K562 (cell line): ENCODE results near the gene NTM. TPM values are rescaled to one million over a fixed set of nuclear protein-coding genes. Genes with fewer than 3 reads are reported as not detected.

ENCODE experiments used
- ATAC-seq: fragments of 200-7000 bp; cut with Tn5 transposase; 3 replicates; pipeline ENCODE4 v1.9.1; 2020; ENCODE audit warnings: moderate library complexity
- BruUV-seq: library from RNA; stranded (reverse); fragments of 400-500 nt; replicated peaks from 2 replicates; lab custom pipeline; 2021; lab: Mats Ljungman, UMichigan
- CTCF ChIA-PET: fragments of 300-600 bp; formaldehyde crosslinking; extraction: SDS; loops from one replicate; lab custom pipeline; 2021; ENCODE audit warnings: low intra/inter-chr PET ratio; lab: Yijun Ruan, JAX
- POLR2A ChIA-PET: fragments of 300-600, 350-650 bp; sonication (Branson Sonifier 250); formaldehyde crosslinking; extraction: SDS; loops from one replicate; lab custom pipeline; 2021; ENCODE audit warnings: antibody characterized with exemption, inconsistent platforms; lab: Yijun Ruan, JAX
- DNase-seq, 4 experiments: peaks; one replicate each; pipeline versions ENCODE4 v3.0.0 to v3.0.0-alpha.2; 2011 to 2018; ENCODE audit warnings: low spot score in 3 of 4, mixed read lengths in 3 of 4; ENCODE audit errors: extremely low read depth in 1 of 4
- FAIRE-seq: peaks from 2 replicates; lab custom pipeline; 2011; peaks lifted over from hg19 to GRCh38; lab: Jason Lieb, UNC
- H2AFZ ChIP-seq: 2 replicates; pipeline ENCODE4 v1.6.0; 2011; ENCODE audit warnings: low read depth, low read length, control low read depth, inconsistent platforms
- H3K27ac ChIP-seq: fragments of 200-600 bp; 3 replicates; pipeline ENCODE4 v1.8.0; 2011; ENCODE audit warnings: low read depth, mild to moderate bottlenecking, control low read depth, inconsistent platforms, low read length, moderate library complexity, mixed read lengths; ENCODE audit errors: extremely low read depth
- H3K27me3 ChIP-seq, 2 experiments: fragments of 300-600 bp in 1 of 2; 2 replicates in 1 of 2; 3 replicates in 1 of 2; pipeline versions ENCODE4 v1.6.0 to v1.8.0; 2011; ENCODE audit warnings: inconsistent platforms in 2 of 2, low read length in 2 of 2, mild to moderate bottlenecking in 1 of 2, mixed read lengths in 1 of 2, moderate library complexity in 1 of 2; ENCODE audit not compliant: control insufficient read depth in 2 of 2, insufficient read depth in 2 of 2
- H3K36me3 ChIP-seq: fragments of 300-600 bp; 3 replicates; pipeline ENCODE4 v1.8.0; 2011; ENCODE audit warnings: mild to moderate bottlenecking, low read length, inconsistent platforms; ENCODE audit not compliant: control insufficient read depth, insufficient read depth
- H3K4me1 ChIP-seq, 2 experiments: fragments of 200-600 bp in 1 of 2; replicated peaks in 1 of 2; 2 replicates in 1 of 2; 3 replicates in 1 of 2; pipeline versions ENCODE4 v1.5.1 to v1.8.0; 2011; ENCODE audit warnings: inconsistent platforms in 2 of 2, low read length in 2 of 2, mild to moderate bottlenecking in 1 of 2, mixed read lengths in 1 of 2, moderate library complexity in 1 of 2; ENCODE audit not compliant: control insufficient read depth in 2 of 2, insufficient read depth in 2 of 2
- H3K4me2 ChIP-seq: 2 replicates; pipeline ENCODE4 v1.6.1; 2011; ENCODE audit warnings: low read length, control low read depth, inconsistent platforms, mixed read lengths; ENCODE audit not compliant: insufficient read depth
- H3K4me3 ChIP-seq: fragments of 200-600 bp; sonication (generic), shearing (Covaris generic); 2 replicates; pipeline ENCODE4 v1.5.1; 2016; ENCODE audit warnings: control low read depth, inconsistent platforms
- H3K79me2 ChIP-seq: fragments of 200-600 bp; 3 replicates; pipeline ENCODE4 v1.8.0; 2011; ENCODE audit warnings: low read length, inconsistent platforms; ENCODE audit not compliant: control insufficient read depth, insufficient read depth
- H3K9ac ChIP-seq, 2 experiments: 2 replicates each; pipeline versions ENCODE4 v1.6.0 to v1.6.1; 2011; ENCODE audit warnings: low read depth in 2 of 2, low read length in 2 of 2, control low read depth in 1 of 2, inconsistent platforms in 1 of 2, mild to moderate bottlenecking in 1 of 2, mixed read lengths in 1 of 2; ENCODE audit not compliant: insufficient read depth in 1 of 2
- H3K9me1 ChIP-seq: one replicate; pipeline ENCODE4 v1.6.0; 2011; ENCODE audit warnings: inconsistent platforms, mild to moderate bottlenecking, low read length, moderate library complexity; ENCODE audit not compliant: control insufficient read depth, insufficient read depth
- H3K9me3 ChIP-seq: replicated peaks from 2 replicates; pipeline ENCODE4 v1.5.1; 2011; ENCODE audit warnings: low read depth, low read length, inconsistent platforms; ENCODE audit not compliant: control insufficient read depth, insufficient read depth
- H4K20me1 ChIP-seq: replicated peaks from 2 replicates; pipeline ENCODE4 v1.6.1; 2011; ENCODE audit warnings: low read length, inconsistent platforms, mixed read lengths; ENCODE audit not compliant: control insufficient read depth, insufficient read depth
- CHD2 ChIP-seq: IDR thresholded peaks from 2 replicates; pipeline ENCODE4 v1.6.1; 2011; ENCODE audit warnings: low read depth, low read length
- ELF2 ChIP-seq: fragments of 250-450 bp; sonication (Bioruptor Pico); IDR thresholded peaks from 2 replicates; pipeline ENCODE4 v1.5.0; 2021; ENCODE audit warnings: mild to moderate bottlenecking
- HSF4 ChIP-seq: fragments of 250-450 bp; sonication (Bioruptor Pico); IDR thresholded peaks from 2 replicates; pipeline ENCODE4 v2.1.2; 2022; ENCODE audit warnings: mild to moderate bottlenecking, moderate library complexity, borderline replicate concordance
- TCF7 ChIP-seq: sonication (generic); IDR thresholded peaks from 2 replicates; pipeline ENCODE4 v1.6.1; 2016; ENCODE audit warnings: antibody characterized with exemption, borderline replicate concordance
- UBTF ChIP-seq, 2 experiments: IDR thresholded peaks; 2 replicates each; pipeline ENCODE4 v1.6.1; 2012; ENCODE audit warnings: improper control_type of control experiment in 2 of 2, low read depth in 2 of 2, low read length in 2 of 2, borderline replicate concordance in 1 of 2
- ZNF592 ChIP-seq: fragments of 450-650 bp; IDR thresholded peaks from 2 replicates; pipeline ENCODE4 v1.6.1; 2017; ENCODE audit warnings: antibody characterized with exemption, mild to moderate bottlenecking
- WGBS: fragments of 100-300 bp; shearing (Covaris generic); methylation state at CpG from one replicate; pipeline ENCODE4 v1.1.6; 2016; ENCODE audit warnings: low coverage, mixed read lengths; ENCODE audit not compliant: insufficient coverage; ENCODE audit errors: missing lambda C conversion rate; 5-methylcytosine and 5-hydroxymethylcytosine counted together
- in situ Hi-C: fragments of 300-500 bp; cut with MboI; formaldehyde crosslinking; loops from 4 replicates; pipeline ENCODE4 v1.15.0; 2018; ENCODE audit warnings: inconsistent platforms, mixed read lengths
- intact Hi-C: fragments of 100-400 bp; cut with micrococcal nuclease; formaldehyde crosslinking; loops from 2 replicates; pipeline ENCODE4 v1.14.2; 2022
- polyA plus RNA-seq, 8 experiments: library from polyadenylated mRNA; depleted of rRNA in 4 of 8; stranded (reverse) in 5 of 8; unstranded in 3 of 8; fragments of >200 nt; fragmentation: Nextera tagmentation in 2 of 8; fragmentation: Illumina TruSeq in 1 of 8; extraction: Ambion mirVana in 2 of 8; extraction: Trizol in 1 of 8; gene quantifications; 2 replicates each; pipeline versions ENCODE4 v1.2.1 to v1.2.3, GENCODE V29; 2011 to 2014; ENCODE audit warnings: inconsistent platforms in 1 of 8, missing spikeins in 1 of 8
- total RNA-seq, 7 experiments: library from RNA; depleted of rRNA in 6 of 7; stranded (reverse); fragments of >200 nt in 6 of 7; fragmentation: Illumina TruSeq in 2 of 7; extraction: Trizol in 2 of 7; gene quantifications; 2 replicates each; pipeline versions ENCODE4 v1.2.1 to v1.2.3, GENCODE V29; 2011 to 2021; ENCODE audit warnings: low replicate concordance in 1 of 7
- TF ChIP-seq, protein P1 (sequence below): fragments of 450-650 bp; IDR thresholded peaks from 2 replicates; pipeline ENCODE4 v1.7.1; 2018; ENCODE audit warnings: mild to moderate bottlenecking, low read depth; ENCODE audit not compliant: partially characterized antibody

NTM gene
- total and polyA plus RNA-seq, 9 of the 15 experiments (the other 6 are each of a cell fraction or from before 2014, with no cell fraction given), result not detected

- TF ChIP-seq, protein P1, sequence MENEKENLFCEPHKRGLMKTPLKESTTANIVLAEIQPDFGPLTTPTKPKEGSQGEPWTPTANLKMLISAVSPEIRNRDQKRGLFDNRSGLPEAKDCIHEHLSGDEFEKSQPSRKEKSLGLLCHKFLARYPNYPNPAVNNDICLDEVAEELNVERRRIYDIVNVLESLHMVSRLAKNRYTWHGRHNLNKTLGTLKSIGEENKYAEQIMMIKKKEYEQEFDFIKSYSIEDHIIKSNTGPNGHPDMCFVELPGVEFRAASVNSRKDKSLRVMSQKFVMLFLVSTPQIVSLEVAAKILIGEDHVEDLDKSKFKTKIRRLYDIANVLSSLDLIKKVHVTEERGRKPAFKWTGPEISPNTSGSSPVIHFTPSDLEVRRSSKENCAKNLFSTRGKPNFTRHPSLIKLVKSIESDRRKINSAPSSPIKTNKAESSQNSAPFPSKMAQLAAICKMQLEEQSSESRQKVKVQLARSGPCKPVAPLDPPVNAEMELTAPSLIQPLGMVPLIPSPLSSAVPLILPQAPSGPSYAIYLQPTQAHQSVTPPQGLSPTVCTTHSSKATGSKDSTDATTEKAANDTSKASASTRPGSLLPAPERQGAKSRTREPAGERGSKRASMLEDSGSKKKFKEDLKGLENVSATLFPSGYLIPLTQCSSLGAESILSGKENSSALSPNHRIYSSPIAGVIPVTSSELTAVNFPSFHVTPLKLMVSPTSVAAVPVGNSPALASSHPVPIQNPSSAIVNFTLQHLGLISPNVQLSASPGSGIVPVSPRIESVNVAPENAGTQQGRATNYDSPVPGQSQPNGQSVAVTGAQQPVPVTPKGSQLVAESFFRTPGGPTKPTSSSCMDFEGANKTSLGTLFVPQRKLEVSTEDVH, result no peak
- TF ChIP-seq TCF7, result no peak
- TF ChIP-seq CHD2, result no peak
Observed at GRCh38 chr11:131713529-131714134, 343.2 kb downstream of the NTM start (continued).

GRCh38 chr11:131717616-131718015, 347.2 kb downstream of the NTM start:
- H3K9me3 ChIP-seq, result no peaks in the 10 kb centered on the region
- no peaks in the 10 kb centered on the region for H3K9me1 ChIP-seq
- no peaks in the 10 kb centered on the region for H3K79me2 ChIP-seq
- no peak overlapping the region for H3K27ac ChIP-seq
- 3% methylated on average over 2 of the region's 2 CpGs for WGBS
- ChIA-PET CTCF (no interaction called here), POLR2A (no interaction called here)
- no peak overlapping the region for H2AFZ ChIP-seq
- in situ Hi-C loops (no loop called here), intact Hi-C loops (no loop called here)
- DNase-seq, result no peak
- no peaks in the 10 kb centered on the region for H4K20me1 ChIP-seq
- no peak overlapping the region for H3K9ac ChIP-seq
- no peaks in the 10 kb centered on the region for H3K27me3 ChIP-seq
- H3K4me2 ChIP-seq, result no peak overlapping the region
- no peak for FAIRE-seq
- H3K36me3 ChIP-seq, result no peaks in the 10 kb centered on the region
- BruUV-seq, result no TSS peak
- ATAC-seq, result no peak
- no peak overlapping the region for H3K4me3 ChIP-seq
- no peaks in the 10 kb centered on the region for H3K4me1 ChIP-seq
- TF ChIP-seq ELF2 (CRISPR knock-in tag) (no peak), ZNF592 (no peak), HSF4 (CRISPR knock-in tag) (no peak), UBTF (IDR thresholded peaks at IDR 0.05; ENCODE audit: borderline replicate concordance in 1 of 2, low read depth in 2 of 2, low read length in 2 of 2) (no peak)
